Kasumi-1 (cell line): ENCODE measurements around the gene MIF.
"Not testable (repeated sequence)": the region's sequence is repeated elsewhere in the genome, so short reads cannot be mapped to it uniquely, and the experiment has no call there.

Source experiments
- DNase-seq, 2 experiments: peaks; one replicate each; lab custom pipeline; 2025; lab: John Stamatoyannopoulos, UW

Gene MIF

GRCh38 chr22:23893945-23894709, at the start of gene MIF:
Gene MIF, plus strand, starts transcription at chr22:23894383. Its CDS starts 92 bp downstream, at chr22:23894475.
- peak; percentile 93 to 95 for DNase-seq

GRCh38 chr22:23844739-23845202, 49.4 kb upstream of the MIF start:
- DNase-seq, result no peak

- no peak for DNase-seq
Measured at GRCh38 chr22:23845265-23846080, 48.7 kb upstream of the MIF start.

DNA sequence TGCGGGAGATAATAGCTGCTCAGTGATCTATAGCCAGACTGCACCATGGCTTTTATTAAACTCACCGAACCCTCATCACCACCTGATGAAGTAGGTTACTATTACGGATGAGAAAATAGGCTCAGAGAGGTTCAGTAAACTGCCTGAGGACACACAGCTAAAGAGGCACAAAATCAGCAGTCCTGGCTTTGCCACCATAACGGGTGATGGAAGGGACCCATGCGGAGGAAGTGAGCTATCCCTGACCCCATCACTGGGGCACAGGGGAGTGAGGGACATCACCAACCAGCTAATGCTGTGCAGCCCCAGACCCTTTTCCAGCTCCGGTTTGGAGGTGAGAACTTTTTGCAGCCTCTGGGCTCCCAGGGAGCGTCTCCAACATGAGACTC, 48.1 kb upstream of the MIF start:
- no peak for DNase-seq

- DNase-seq, result no peak
Measured at GRCh38 chr22:23847310-23847920, 46.8 kb upstream of the MIF start.

DNA sequence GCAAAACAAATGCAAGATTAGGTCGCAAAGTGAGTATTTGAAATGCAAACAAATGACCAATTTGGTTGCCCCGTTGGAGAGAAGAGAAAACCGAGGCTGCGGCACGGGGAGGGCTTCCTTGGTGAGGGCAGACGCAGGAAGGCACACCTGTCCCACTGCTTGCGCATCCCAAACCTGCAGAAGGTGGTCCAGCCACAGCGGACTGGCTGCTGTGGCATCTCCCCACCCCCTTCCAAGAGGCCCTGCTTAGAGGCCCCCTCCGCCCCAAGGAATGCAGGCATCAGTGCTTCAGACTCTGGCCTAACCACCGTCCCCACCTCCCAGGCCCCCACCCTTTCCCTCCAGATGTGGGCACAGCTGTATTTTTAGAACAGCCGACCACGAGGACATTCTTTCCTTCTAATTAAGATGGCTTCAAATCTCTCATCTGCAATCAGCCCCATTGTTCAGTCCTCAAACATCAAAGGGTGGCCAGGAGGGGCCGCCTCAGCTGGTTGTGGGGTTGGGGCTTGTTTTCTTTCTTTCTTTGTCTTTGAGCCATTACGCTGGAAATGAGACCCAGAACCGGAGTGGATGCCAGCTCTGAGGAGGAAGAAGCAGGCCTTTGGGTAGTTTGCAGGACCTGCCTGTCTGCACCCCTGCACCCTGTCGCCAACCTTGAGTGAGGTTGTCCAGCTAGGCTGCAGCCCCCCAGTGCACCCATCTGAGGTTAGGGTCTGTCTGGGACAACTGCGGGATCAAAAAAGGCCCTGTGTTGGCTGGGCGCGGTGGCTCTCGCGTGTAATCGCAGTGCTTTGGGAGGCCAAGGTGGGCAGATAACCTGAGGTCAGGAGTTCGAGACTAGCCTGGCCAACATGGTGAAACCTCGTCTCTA, 46.0 kb upstream of the MIF start:
- no peak for DNase-seq

GRCh38 chr22:23849009-23850006, 44.9 kb upstream of the MIF start:
- DNase-seq, result peak; percentile 69 to 73

DNA sequence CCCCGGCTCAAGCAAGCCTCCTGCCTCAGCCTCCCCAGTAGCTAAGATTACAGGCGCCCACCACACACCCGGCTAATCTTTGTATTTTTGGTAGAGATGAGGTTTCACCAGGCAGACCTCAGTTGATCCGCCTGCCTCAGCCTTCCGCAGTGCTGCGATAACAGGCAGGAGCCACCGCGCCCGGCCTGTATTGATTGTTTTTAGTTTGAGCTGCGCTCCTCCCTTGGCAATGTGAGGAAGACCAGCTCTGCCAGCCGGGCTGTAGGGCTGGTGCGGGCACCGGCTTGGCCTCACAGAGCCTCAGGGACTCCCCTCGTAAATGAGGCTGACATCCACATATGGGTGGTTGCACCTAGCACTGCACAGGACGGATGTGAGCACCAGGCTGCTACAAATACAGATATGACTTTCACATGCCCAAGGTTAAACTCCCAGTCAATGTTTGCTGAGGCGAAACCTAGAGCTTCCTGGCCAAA, 44.0 kb upstream of the MIF start:
- DNase-seq, result no peak

DNA sequence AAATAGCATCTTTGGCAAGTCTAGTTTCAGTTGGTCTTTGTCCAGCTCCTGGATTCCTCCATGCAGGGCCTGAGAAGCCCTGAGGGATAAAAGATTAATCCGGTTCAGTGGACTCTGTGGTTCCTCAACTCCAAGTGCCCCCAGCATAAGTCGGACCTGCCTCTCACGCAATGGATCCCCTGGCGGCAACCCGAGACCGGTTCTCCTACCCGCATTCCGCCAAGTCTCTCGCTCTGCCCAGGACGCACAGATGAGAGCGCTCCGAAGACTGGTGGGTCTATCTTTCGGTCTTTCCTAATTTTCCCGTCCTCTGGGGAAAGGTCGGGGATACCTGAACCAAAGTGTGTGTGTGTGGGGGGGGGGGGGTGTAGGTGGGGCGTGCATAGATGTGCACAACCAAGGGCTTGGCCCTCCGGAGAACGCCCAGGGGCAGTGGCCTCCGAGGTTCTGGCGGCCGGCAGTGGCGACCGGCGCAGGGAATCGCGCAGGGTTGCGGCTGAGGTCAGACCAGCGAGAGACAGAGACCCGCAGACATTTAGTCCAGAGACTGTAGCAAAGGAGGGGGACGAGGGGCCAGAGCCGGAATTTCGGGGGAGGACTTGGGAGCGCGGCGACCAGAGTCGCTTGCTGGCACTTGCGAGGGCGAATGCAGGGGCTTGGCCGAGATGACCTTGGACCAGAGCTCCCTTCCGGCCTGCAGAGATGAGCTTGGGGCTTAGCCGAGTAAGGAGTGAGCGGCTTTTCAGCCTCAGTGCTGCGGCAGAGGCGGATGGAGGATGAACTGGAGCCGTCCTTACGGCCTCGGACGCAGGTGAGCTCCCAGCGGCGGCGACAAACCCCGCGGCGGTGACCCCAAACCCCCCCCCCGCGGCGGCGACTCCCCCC, 37.2 kb upstream of the MIF start:
- peak; percentile 12 to 48 for DNase-seq

DNA sequence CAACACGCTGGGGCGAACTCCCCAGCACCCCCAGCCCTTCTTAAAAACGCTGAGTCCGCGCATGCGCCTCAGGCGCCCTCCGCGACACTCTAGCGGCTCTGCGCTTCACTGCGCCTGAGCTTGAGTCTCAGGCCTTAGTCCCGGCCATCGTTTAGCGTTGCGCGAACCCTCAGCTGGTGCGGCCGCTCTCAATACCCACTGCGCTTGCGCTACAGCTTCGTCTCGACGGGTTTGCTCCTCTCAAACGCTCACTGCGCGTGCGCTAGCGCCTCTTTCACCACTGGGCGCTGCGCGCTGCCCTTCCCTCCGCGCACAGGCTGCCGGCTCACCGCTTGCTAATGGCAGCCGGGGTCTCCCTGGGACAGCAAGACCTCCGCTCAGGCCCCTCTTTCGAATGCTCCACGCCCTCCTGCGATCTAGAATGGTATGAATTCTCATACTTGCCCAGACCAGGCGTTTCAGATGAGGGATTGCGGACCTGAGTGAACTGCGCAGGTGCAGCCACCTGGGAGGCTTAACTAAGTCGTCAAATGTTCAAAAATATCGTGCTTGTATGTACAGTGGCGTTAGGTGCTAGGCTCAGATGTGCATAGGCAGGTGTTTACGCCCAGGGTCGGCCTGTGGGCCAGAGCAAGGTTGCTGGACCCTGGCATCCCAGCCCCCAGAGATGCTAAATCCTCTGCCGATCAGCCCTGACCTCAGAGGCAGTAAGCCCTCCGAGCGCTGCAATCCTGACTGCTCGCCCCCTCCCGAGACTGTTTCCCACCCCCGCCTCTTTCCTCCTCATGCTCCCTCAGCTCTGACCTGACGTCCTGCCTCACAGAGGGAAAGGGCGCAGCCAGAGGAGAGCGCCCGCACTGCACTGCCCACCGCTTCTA, 36.3 kb upstream of the MIF start, which contains the start of gene SLC2A11:
SLC2A11 (plus strand) TSS at position 270 of the 878 bp plus-strand sequence; CDS start at position 395, 125 bp downstream.
- peak; percentile 96 for DNase-seq

GRCh38 chr22:23858484-23858815, 35.7 kb upstream of the MIF start:
- DNase-seq, result no peak

GRCh38 chr22:23859201-23859600, 35.0 kb upstream of the MIF start:
- DNase-seq, result no peak

GRCh38 chr22:23860187-23860586, 34.0 kb upstream of the MIF start:
- DNase-seq, result not testable (repeated sequence)

DNA sequence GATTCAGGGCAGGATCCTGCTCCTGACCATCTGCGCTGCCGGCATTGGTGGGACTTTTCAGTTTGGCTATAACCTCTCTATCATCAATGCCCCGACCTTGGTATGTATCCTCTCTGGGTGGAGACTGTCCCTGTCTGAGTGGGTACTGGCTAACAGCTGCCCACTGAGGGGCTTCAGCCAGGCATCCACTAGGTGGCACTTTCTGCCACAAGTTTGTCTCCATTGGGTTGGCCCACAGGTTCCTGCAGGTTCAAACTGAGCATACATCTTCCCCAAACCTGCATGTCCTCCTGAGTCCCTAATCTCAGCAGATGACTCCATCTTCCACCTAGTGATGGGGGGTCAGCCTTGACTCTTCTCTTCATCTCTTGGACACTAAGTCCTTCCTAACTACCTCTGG, 32.1 kb upstream of the MIF start:
- DNase-seq, result peak; percentile 41 to 51

DNA sequence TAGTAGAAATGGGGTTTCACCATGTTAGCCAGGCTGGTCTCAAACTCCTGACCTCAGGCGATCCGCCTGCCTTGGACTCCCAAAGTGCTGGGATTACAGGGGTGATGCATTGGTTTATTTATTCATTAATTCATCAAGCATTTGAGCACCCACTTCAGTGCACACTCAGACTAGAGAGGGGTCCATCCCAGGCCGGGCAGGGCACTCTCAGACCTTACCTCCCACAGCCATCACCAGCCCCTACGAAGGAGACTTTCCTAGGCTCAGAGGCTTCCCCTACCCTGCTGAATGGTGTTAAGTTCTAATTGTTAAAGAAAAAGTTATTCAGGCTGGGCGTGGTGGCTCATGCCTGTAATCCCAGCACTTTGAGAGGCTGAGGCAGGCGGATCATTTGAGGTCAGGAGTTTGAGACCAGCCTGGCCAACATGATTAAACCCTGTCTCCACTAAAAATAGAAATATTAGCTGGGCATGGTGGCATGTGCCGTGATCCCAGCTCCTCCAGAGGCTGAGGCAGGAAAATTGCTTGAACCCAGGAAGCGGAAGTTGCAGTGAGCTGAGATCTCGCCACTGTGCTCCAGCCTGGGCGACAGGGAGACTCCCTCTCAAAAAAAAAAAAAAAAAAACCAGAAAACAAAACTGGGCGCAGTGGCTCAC, 29.6 kb upstream of the MIF start:
- not testable (repeated sequence) for DNase-seq

DNA sequence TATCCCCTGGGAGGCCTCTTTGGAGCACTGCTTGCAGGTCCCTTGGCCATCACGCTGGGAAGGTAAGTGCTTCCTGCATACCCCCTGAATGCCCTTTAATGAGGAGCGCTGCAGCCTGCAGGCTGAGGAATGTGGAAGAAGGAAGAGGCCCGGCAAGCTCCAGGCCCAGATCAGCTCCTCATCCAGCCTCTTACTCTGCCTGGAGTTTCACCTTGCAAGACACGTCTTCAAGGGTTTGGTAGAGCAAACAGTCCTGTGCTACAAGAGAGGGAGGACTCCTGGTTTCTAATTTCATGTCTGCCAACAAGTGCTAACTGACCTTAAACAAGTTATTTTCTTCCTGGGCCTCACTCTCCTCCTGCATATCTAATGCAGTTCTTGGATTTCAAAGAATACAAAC, 25.6 kb upstream of the MIF start:
- DNase-seq, result no peak

- DNase-seq, result no peak
Measured at GRCh38 chr22:23874871-23875270, 19.3 kb upstream of the MIF start.

GRCh38 chr22:23875801-23876200, 18.4 kb upstream of the MIF start:
- DNase-seq, result no peak
